Fibroblast of lung (primary cell): Measurements from ENCODE around the gene MRPL33.

ENCODE experiments used
- CTCF ChIP-seq, 2 donors: IDR thresholded peaks in 1 of 2; conservative IDR thresholded peaks in 1 of 2; 1 replicate in 1 of 2; 2 replicates in 1 of 2; pipeline ENCODE4 v1.5.1; 2011 to 2012; ENCODE audit warnings: low read length in 2 of 2, control low read depth in 1 of 2, inconsistent platforms in 1 of 2, low read depth in 1 of 2, mild to moderate bottlenecking in 1 of 2
- EZH2 ChIP-seq: IDR thresholded peaks from 2 replicates; pipeline ENCODE4 v1.5.1; 2012; ENCODE audit warnings: low read length, control low read depth, mild to moderate bottlenecking; ENCODE audit errors: missing control alignments

GRCh38 chr2:27799646-27800010, 28.1 kb downstream of the MRPL33 start:
- TF ChIP-seq CTCF (conservative IDR thresholded peaks at IDR 0.05 in 1 of 2, IDR thresholded peaks at IDR 0.05 in 1 of 2; ENCODE audit: low read depth in 1 of 2, low read length in 2 of 2): peak; percentile 7 to 15
- TF ChIP-seq EZH2: no peak
